ENCODE results near the gene PPT2. TPM values are rescaled to one million over a fixed set of nuclear protein-coding genes. Genes with fewer than 3 reads are reported as not detected.
"Not testable (repeated sequence)": the region's sequence is repeated elsewhere in the genome, so short reads cannot be mapped to it uniquely, and the experiment has no call there.

PPT2 gene
- total RNA-seq, 1 experiment from 2014 or later = 46.3 TPM

GRCh38 chr6:32192608-32193039, 38.7 kb downstream of the PPT2 start, which contains the start of gene GPSM3:
TSS of gene GPSM3 (minus strand) at chr6:32192643. CDS start at chr6:32192513, 130 bp downstream.
- Histone ChIP-seq H3K23ac (ENCODE audit: insufficient read length, low read depth, low read length) (no peak within 1 kb of the TSS), H4K5ac (ENCODE audit: insufficient read length, low read depth, low read length) (no peak within 1 kb of the TSS), H4K91ac (ENCODE audit: insufficient read length, low read depth, low read length) (no peak within 1 kb of the TSS), H2BK20ac (ENCODE audit: low read depth, low read length, poor library complexity, severe bottlenecking) (no peak within 1 kb of the TSS), H3K56ac (ENCODE audit: insufficient read length, low read depth, low read length) (no peak within 1 kb of the TSS), H3K4me1 (ENCODE audit: insufficient read depth, low read length) (peaks cover 7% of the 10 kb centered on the region), H2BK5ac (ENCODE audit: insufficient read length, low read length) (no peak within 1 kb of the TSS), H2AK5ac (ENCODE audit: insufficient read length, low read length) (no peak within 1 kb of the TSS), H3K9me3 (ENCODE audit: control insufficient read depth, low read depth, low read length) (no peaks in the 10 kb centered on the region), H3K79me1 (ENCODE audit: insufficient read depth, low read depth, low read length, poor library complexity, severe bottlenecking) (no peaks in the 10 kb centered on the region), H3K4me2 (ENCODE audit: insufficient read depth, insufficient read length, low read length) (peak within 1 kb of the TSS; percentile 44), H2BK15ac (ENCODE audit: low read depth, low read length) (no peak within 1 kb of the TSS), H3K18ac (ENCODE audit: insufficient read length, low read depth, low read length) (no peak within 1 kb of the TSS), H3K23me2 (ENCODE audit: insufficient read length, low read depth, low read length, poor library complexity, severe bottlenecking) (peaks cover 17% of the 10 kb centered on the region), H3T11ph (ENCODE audit: low read length) (no peak within 1 kb of the TSS), H3K27ac (ENCODE audit: insufficient read length, low read depth, low read length) (no peak within 1 kb of the TSS), H2BK12ac (ENCODE audit: insufficient read length, low read depth, low read length) (no peak within 1 kb of the TSS), H3K4ac (ENCODE audit: low read depth, low read length) (no peak within 1 kb of the TSS), H3K27me3 (ENCODE audit: insufficient read depth, low read length) (no peaks in the 10 kb centered on the region), H3K14ac (ENCODE audit: insufficient read depth, low read length) (no peak within 1 kb of the TSS; the same call in 1 of the 2 replicates), H2BK120ac (ENCODE audit: low read depth, low read length, poor library complexity, severe bottlenecking) (no peak within 1 kb of the TSS), H3K79me2 (ENCODE audit: insufficient read depth, low read length) (no peaks in the 10 kb centered on the region), H2AFZ (ENCODE audit: low read length) (no peak within 1 kb of the TSS), H3K9ac (ENCODE audit: extremely low read depth, insufficient read length, low read length) (no peak within 1 kb of the TSS), H4K8ac (replicated peaks; ENCODE audit: insufficient read length, low read depth, low read length) (no peak within 1 kb of the TSS), H4K20me1 (ENCODE audit: control insufficient read depth, insufficient read depth, insufficient read length) (no peaks in the 10 kb centered on the region)
- peak within 1 kb of the TSS; percentile 47 to 66; a peak in 4 of 5 replicates for H3K4me3 Mint-ChIP-seq
- peaks cover 1 to 14% (median 11%) of the 10 kb centered on the region in 3 experiments; a peak in 6 of 7 replicates for H3K36me3 Mint-ChIP-seq (ENCODE audit: insufficient read depth in 1 of 3, low read depth in 3 of 3)
- WGBS (ENCODE audit: extremely low coverage, insufficient read length, low lambda C conversion rate) = no CpG with 5 or more reads among the region's 5 CpGs
- H3K4me1 Mint-ChIP-seq = peaks cover 59 to 62% of the 10 kb centered on the region in 2 experiments
- H3K9me3 Mint-ChIP-seq = no peaks in the 10 kb centered on the region; a peak in 1 of 5 replicates
- peak within 1 kb of the TSS; percentile 39 to 91 (median 87); a peak in 6 of 7 replicates for H3K27ac Mint-ChIP-seq
- no peaks in the 10 kb centered on the region for H3K27me3 Mint-ChIP-seq (ENCODE audit: low read depth)
- DNase-seq = peak; percentile 67
- TF ChIP-seq, protein P1, sequence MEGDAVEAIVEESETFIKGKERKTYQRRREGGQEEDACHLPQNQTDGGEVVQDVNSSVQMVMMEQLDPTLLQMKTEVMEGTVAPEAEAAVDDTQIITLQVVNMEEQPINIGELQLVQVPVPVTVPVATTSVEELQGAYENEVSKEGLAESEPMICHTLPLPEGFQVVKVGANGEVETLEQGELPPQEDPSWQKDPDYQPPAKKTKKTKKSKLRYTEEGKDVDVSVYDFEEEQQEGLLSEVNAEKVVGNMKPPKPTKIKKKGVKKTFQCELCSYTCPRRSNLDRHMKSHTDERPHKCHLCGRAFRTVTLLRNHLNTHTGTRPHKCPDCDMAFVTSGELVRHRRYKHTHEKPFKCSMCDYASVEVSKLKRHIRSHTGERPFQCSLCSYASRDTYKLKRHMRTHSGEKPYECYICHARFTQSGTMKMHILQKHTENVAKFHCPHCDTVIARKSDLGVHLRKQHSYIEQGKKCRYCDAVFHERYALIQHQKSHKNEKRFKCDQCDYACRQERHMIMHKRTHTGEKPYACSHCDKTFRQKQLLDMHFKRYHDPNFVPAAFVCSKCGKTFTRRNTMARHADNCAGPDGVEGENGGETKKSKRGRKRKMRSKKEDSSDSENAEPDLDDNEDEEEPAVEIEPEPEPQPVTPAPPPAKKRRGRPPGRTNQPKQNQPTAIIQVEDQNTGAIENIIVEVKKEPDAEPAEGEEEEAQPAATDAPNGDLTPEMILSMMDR (conservative IDR thresholded peaks at IDR 0.05) = no peak

DNA sequence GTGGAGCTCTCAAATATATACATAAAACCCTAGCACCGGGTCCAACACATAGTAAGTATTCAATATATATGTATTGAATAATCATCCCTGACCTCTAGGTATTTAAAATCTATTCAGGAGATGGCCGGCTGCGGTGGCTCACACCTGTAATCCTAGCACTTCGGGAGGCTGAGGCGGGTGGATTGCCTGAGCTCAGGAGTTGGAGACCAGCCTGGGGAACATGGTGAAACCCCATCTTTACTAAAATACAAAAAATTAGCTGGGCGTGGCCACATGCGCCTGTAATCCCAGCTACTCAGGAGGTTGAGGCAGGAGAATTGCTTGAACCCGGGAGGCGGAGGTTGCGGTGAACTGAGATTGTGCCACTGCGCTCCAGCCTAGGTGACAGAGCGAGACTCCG, 39.2 kb downstream of the PPT2 start:
- not testable (repeated sequence) for H3K4me1 ChIP-seq (ENCODE audit: insufficient read depth, low read length); H3K4ac ChIP-seq (ENCODE audit: low read depth, low read length)
- H3K4me3 Mint-ChIP-seq = peak overlapping the region; percentile 47 to 66; a peak in 3 of 5 replicates

More for the DNA sequence above, 39.2 kb downstream of the PPT2 start:
- H2BK120ac ChIP-seq (ENCODE audit: low read depth, low read length, poor library complexity, severe bottlenecking); H3K23ac ChIP-seq (ENCODE audit: insufficient read length, low read depth, low read length); H2BK15ac ChIP-seq (ENCODE audit: low read depth, low read length); H4K8ac ChIP-seq (replicated peaks; ENCODE audit: insufficient read length, low read depth, low read length); H3K56ac ChIP-seq (ENCODE audit: insufficient read length, low read depth, low read length); H3K14ac ChIP-seq (ENCODE audit: insufficient read depth, low read length); H2BK20ac ChIP-seq (ENCODE audit: low read depth, low read length, poor library complexity, severe bottlenecking); H3K27ac ChIP-seq (ENCODE audit: insufficient read length, low read depth, low read length); H2AFZ ChIP-seq (ENCODE audit: low read length); H4K20me1 ChIP-seq (ENCODE audit: control insufficient read depth, insufficient read depth, insufficient read length); H2AK5ac ChIP-seq (ENCODE audit: insufficient read length, low read length); H2BK5ac ChIP-seq (ENCODE audit: insufficient read length, low read length); H2BK12ac ChIP-seq (ENCODE audit: insufficient read length, low read depth, low read length); H3T11ph ChIP-seq (ENCODE audit: low read length); H3K18ac ChIP-seq (ENCODE audit: insufficient read length, low read depth, low read length); DNase-seq; H3K9me3 Mint-ChIP-seq; H3K27me3 Mint-ChIP-seq (ENCODE audit: low read depth); H3K79me1 ChIP-seq (ENCODE audit: insufficient read depth, low read depth, low read length, poor library complexity, severe bottlenecking); H3K79me2 ChIP-seq (ENCODE audit: insufficient read depth, low read length); H4K91ac ChIP-seq (ENCODE audit: insufficient read length, low read depth, low read length); H3K27me3 ChIP-seq (ENCODE audit: insufficient read depth, low read length); H3K9ac ChIP-seq (ENCODE audit: extremely low read depth, insufficient read length, low read length); H4K5ac ChIP-seq (ENCODE audit: insufficient read length, low read depth, low read length); H3K9me3 ChIP-seq (ENCODE audit: control insufficient read depth, low read depth, low read length); H3K36me3 Mint-ChIP-seq (ENCODE audit: insufficient read depth in 1 of 3, low read depth in 3 of 3): not testable (repeated sequence)
- Histone ChIP-seq H3K4me2 (ENCODE audit: insufficient read depth, insufficient read length, low read length) (peak overlapping the region; percentile 44), H3K23me2 (ENCODE audit: insufficient read length, low read depth, low read length, poor library complexity, severe bottlenecking) (peaks cover 17% of the 10 kb centered on the region)
- WGBS (ENCODE audit: extremely low coverage, insufficient read length, low lambda C conversion rate) = no CpG with 5 or more reads among the region's 13 CpGs
- peaks cover 59 to 62% of the 10 kb centered on the region in 2 experiments for H3K4me1 Mint-ChIP-seq
- peak overlapping the region in 2 of 3 experiments; percentile 87 to 91; a peak in 2 of 7 replicates for H3K27ac Mint-ChIP-seq
